Fibroblast of skin of left quadriceps (primary cell): Measurements from ENCODE around the gene PILRA.
"Not testable (repeated sequence)": the region's sequence is repeated elsewhere in the genome, so short reads cannot be mapped to it uniquely, and the experiment has no call there.

Experiments used
- DNase-seq, 2 experiments: peaks; one replicate each; pipeline ENCODE4 v3.0.0-alpha.2; 2013; ENCODE audit warnings: low read depth in 2 of 2

PILRA gene

DNA sequence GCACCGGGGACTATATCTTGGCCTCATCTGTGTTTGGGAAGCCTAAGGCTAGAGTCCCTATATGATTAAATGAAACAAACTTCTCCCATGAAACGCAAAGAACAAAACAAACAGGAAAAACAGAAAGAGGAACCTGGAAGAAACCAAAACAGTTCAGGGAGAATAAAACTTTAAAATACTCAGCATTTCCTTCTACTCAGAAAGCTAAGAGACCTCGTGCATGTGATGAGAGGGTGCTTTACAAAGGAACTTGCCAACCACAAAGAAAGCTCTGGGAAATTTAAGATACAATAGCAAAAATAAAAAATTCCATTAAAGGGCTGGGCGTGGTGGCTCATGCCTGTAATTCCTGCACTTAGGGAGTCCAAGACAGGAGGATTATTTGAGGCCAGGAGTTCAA, 6.9 kb downstream of the PILRA start:
- DNase-seq: no peak

DNA sequence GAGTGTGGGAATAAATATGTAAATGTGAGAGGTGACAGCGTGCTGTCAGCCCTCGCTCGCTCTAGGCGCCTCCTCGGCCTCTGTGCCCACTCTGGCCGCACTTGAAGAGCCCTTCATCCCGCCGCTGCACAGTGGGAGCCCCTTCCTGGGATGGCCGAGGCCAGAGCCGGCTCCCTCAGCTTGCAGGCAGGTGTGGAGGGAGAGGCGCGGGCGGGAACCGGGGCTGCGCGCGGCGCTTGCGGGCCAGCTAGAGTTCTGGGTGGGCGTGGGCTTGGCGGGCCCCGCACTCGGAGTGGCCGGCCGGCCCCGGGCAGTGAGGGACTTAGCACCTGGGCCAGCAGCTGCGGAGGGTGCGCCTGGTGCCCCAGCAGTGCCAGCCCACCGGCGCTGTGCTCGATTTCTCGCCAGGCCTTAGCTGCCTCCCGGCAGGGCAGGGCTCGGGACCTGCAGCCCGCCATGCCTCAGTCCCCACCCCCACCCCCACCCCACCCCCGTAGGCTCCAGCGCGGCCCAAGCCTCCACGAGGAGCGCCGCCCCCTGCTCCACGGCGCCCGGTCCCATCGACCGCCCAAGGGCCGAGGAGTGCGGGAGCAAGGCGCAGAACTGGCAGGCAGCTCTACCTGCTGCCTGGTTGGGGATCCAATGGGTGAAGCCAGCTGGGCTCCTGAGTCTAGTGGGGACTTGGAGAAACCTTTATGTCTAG, 8.4 kb downstream of the PILRA start:
- DNase-seq: not testable (repeated sequence)

DNA sequence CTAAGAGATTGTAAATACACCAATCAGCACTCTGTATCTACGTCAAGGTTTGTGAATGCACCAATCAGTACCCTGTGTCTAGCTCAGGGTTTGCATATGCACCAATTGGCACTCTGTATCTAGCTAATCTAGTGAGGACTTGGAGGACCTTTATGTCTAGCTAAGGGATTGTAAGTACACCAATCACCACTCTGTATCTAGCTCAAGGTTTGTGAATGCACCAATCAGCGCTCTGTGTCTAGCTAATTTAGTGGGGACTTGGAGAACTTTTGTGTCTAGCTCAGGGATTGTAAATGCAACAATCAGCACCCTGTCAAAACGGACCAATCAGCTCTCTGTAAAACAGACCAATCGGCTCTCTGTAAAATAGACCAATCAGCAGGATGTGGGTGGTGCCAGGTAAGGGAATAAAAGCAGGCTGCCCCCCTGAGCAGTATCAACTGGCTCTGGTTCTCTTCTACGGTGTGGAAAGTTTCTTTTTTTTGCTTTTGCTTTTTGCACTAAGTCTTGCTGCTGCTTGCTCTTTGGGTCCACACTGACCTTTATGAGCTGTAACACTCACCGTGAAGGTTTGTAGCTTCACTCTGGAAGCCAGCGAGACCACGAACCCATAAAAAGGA, 9.1 kb downstream of the PILRA start:
- not testable (repeated sequence) for DNase-seq

DNA sequence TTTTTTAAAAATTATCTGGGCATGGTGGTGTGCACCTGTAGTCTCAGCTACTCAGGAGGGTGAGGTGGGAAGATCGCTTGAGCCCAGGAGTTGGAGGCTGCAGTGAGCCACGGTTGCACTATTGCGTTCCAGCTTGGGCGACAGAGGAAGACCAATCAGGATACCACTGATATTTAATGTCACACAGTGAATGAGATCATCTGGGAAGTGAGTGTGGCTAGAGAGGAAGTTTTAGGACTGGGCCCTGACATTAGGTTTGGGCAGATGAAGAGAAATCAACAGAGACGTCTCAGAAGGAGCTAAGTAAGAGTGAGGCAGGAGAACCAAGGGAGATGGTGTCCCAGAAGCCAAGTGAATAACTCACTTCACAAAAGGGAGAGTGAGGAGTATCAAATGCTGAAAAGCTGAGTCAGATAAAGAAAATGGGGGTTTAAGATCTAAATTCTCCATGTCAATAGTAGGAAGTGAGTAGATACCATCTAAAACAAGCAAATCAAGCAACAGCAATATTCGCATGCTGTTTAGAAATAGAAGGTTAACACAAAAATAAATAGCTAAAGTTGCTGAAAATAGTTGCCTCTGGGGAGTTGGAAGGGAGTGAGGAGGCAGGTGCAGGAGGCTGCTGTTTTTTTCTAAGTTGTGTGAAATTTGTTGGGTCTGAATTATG, 11.5 kb downstream of the PILRA start:
- DNase-seq: no peak

DNA sequence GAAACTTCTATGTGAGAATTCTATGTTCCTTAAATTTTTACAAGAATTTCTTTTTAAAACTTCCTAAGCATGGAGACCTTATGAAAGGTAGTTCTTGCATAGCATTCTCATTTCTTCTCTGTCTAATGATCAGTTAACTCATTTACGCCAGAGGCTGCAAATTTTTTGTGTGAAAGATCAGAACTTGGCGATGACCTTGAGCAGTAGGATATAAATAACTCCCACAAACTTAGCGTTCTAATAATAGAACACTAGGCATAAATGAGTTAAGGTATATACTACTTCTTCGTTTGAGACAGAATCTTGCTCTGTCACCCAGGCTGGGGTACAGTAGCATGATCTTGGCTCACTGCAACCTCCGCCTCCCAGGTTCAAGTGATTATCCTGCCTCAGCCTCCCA, 13.7 kb downstream of the PILRA start:
- DNase-seq: no peak

DNA sequence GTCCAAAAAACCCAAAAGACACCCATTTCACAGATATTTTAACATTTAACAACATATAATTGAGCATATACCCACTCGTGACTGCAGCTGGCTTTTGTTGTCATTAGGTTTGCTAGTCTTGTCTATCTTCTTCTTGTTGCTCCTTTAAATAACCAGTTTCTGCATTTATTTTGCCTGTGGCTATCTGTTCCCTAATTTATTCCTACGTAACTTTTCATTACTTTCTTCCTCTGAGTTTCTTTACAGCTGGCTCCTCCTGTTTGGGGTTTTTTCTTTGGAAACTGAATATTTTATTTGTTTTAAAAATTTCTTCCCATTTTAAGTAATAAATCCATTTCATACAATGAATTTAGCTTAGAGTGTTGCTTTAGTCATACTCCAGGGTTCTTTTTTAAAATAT, 14.4 kb downstream of the PILRA start:
- DNase-seq: no peak

DNA sequence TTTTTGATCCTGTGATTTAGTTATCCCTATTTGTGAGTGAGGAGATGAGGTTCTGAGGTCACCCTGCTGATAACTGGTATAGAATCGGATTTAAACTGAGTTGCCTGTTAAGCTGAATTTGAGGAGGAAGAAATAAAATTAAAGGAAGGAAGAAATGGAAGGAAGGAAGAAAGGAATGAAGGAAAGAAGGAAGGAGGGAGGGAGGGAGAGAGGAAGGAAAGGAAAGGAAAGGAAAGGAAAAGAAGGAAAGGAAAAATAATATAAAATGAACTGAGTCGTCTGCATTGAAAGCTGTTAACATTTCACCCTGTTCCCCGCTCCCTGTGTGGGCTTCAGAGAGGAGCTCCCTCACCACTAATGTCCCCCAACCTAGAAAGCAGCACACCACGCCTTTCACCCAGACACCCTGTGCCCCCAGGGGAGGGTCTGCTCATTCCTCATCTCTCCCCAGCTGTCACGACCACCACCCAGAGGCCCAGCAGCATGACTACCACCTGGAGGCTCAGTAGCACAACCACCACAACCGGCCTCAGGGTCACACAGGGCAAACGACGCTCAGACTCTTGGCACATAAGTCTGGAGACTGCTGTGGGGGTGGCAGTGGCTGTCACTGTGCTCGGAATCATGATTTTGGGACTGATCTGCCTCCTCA, 16.3 kb downstream of the PILRA start:
- DNase-seq: no peak

DNA sequence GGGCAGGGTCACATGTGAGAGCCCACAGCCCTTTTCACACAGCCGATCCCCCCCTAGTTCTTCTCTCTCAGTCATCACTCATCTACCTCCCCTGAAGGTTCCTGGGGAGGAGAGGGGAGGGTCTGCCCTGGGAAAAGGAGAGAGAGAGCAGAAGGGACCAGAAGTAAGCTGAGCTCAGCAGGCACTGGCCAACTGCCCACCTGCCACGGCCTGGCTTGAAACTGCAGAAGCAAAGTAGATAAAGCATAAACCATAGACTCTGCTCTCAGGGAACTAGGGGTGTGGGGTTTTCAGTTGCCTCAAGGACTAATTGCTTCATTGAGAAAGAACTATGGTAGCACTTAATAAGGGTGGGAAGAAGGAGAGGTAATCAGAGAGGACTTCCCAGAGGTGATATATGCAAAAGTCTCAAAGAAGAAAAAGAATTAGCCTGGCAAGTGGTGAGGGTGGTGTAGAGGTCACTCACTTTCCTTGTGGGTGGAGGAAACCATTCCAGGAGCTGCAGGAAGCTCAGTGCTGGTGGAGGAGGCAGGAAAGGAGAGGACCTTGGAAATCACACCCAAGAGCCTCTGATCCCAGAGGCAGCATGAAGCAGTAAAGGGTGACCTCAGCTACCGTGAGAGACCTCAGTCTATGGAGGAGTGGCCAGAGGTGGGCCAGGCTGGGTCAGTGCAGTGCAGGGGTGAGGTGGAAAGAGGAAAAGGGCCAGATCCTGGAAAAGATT, 17.2 kb downstream of the PILRA start:
- no peak for DNase-seq

DNA sequence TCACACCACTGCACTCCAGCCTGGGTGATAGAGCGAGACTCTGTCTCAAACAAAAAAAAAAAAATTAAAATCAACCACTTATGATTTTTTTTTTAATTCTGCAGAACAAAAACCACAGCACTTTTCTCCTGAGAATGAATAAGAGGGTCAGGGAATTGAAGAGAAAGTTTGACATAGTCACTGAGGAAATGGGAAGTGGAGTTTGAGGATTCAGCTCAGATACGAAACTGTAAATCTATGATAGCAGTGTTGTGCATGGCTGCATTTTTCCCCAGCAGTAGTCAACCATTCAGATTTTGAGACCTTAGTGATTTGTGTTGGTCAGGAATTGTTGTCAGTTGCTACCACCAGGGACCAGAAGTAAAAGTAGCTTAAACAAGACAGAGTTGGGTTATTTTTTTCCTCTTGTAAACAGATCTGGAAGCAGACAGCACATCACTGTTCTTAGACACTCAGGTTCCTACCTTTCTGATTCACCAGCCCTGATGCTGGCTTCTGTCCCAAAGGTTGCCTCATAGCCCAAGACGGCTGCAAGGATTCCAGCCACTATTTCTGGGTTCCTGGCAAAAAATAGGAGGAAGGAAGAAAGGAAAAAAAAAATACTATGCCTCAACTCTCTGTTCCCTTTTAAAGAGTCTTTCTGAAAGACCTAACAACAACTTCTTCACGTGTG, 20.1 kb downstream of the PILRA start:
- DNase-seq: no peak

DNA sequence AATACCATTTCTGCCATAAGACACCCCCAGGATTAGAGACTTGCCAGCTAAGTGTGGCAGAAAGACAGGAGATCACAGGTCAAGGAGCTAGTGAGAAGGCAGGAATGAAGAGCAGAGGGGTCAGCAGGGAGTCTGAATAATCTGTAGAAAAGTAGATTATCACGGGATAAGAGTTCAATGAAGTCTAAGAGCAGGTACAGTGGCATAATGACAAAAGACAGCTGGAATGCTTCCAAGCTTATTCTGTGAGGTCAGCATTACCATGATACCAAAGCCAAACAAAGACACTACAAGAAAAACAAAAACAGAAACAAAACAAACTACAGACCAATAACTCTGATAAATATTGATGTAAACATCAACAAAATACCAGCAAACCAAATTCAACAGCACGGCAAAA, 20.8 kb downstream of the PILRA start:
- DNase-seq: no peak

DNA sequence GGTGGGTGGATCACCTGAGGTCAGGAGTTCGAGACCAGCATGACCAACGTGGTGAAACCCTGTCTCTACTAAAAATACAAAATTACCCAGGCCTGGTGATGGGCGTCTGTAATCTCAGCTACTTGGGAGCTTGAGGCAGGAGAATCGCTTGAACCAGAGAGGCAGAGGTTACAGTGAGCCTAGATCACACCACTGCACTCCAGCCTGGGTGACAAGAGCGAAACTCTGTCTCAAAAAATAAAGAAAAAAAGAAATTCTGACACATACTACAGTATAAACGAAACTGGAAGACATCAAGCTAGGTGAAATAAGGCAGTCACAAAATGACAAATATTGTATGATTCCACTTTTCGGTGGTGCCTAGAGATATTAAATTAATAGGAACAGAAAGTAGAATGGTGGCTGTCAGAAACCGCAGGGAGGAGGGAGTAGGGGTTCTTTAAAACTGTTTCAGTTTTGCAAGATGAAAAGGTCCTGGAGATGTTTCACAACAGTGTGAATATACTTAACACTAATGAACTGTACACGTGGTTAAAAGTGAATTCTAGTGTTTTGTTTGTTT, 23.2 kb downstream of the PILRA start:
- DNase-seq: no peak

DNA sequence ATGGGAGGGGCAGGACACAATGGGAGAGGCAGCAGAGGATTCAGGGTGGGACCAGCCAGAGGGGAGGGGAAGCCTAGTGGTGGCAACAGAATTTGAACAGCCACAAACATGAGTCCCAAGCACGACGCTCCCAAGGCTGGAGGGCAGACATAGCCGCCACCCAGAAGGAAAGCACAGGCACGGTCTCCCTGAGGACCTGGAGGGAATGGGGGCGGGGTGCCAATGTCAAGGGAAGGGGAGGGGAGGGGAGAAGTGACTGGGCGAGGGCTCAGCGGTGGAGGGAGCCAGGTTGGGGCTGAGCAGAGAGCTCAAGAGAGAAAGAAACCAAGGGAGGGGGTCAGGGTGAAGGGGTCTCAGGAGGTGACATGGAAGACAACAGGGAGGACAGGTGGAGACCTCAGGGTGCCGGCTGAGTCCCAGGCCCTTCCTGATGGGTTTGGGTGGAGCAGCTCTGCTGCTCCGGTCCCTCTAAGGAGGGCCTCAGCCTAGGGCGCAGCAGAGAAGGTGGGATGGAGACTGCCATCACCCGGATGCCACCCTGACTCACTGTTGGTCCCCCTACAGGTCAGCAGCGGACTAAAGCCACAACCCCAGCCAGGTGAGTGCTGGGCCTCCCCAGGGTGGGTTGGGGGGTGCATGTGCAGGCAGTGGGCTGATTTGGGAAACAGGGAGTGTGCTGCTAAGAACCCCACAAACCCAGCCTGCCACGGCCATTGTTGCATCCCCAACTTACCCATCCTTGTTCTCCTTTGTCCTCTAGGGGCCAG, 24.2 kb downstream of the PILRA start:
- no peak for DNase-seq

DNA sequence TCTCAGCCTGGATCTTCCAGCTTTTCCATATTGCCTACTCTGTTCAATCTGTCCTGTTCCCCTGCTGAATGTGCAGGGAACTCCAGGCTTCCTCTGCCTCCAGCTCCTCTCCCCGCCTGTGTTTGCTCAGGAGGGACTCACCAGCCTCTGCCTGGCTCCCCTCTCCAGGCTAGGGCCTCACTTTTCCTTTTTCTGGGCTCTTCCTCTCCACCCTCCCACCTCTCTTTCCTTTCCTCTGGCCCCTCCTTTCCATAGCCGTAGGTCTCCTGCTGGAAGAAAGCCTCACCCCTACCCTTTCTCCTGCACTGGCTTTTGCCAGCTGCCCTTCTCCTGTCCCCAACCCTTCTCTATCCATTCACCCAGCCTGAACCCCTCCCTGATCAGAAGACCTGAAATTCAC, 25.0 kb downstream of the PILRA start:
- no peak for DNase-seq

DNA sequence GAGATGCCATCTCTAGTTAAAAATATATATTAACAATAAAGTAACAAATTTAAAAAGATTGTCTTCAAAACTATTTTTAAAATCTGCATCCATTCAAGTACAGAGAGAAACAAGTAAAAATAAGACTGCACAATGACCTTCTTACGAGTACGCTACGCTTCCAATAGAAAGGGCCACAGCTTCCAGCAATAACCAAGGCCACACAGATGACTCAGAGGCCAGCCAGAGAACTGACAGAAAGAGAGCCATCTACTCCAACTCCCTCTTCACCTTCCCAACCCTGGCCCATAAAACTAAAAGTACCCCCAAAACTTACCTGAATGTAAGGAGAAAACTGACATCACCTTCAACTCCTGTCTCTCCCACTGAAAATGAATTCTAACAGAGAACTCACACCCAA, 26.8 kb downstream of the PILRA start:
- no peak for DNase-seq

DNA sequence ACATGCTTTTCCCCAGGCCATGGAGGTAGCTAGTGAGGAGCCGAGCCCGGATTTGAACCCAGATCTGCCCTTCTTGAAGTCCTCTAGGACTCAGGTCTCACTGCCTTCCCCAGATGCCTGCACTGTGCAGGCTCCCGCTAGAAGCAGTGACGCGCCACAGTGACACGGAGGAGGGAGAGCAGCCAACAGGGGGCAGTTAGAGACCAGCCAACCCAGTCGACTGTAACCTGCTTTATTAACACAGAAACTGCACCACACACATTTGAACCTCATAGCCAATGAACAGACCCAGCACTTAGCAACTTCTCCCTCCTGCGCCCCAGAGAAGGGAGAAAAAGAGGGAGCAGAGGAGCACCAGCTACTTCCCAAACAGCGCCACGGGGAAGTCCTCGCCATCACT, 27.4 kb downstream of the PILRA start:
- peak in 1 of 2 experiments; percentile 1 for DNase-seq

DNA sequence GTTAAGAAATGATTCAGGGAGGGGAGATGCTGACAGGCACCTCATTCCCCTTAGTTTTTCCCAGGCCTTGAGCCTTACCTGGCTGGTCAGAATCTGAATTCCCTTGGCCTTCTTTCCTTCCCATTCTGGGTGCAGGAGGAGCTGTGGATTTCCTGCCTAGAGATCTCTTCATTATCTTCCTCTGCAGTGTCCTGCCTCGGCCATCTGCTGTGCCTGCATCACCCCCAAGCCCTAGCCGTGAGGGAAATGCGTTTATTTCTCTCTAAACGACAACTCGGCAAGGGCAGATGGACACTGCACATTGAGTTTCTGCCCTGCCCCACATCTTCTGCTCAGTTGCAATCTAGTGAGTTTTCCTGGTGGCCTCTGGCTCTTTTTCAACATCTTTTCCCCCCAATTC, 28.5 kb downstream of the PILRA start:
- no peak for DNase-seq

DNA sequence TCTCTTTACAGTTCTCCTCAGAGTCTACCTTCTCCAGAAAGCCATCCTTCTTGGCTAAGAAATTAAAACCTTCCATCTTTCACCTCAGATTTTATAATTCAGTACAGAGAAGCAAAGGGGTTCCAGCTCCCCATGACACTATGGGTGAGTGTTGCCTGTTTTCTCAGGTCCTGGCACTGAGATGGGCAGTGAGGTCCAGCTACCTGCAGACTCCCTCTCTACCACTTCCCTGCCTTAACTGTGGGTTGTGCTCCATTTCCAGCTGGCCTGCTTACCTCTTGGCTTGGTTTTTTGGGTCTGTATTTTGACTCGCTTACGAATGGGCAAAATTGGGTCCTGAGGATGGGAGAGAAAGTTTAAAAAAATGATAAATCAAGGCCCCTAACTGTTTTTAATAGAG, 29.0 kb downstream of the PILRA start:
- DNase-seq: no peak

DNA sequence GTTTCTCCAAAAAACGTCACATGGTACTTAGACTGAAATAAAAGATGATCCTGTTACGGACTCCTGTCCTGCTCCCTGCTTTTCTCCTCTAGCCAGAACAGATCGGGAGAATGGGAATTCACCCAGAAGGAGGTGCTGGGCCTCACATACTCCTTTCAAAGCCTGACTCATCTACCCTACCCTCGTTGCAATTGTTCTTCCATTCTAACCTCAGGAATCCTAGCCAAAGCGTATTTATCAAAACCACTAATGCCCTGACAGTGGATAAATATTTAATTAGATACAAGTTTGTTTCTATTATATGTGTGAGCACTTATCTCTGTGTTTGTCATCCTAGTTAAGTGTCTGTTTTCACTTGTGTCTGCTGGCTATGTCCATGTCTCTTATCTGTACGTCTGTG, 33.5 kb downstream of the PILRA start:
- DNase-seq: peak in 1 of 2 experiments; percentile 4

DNA sequence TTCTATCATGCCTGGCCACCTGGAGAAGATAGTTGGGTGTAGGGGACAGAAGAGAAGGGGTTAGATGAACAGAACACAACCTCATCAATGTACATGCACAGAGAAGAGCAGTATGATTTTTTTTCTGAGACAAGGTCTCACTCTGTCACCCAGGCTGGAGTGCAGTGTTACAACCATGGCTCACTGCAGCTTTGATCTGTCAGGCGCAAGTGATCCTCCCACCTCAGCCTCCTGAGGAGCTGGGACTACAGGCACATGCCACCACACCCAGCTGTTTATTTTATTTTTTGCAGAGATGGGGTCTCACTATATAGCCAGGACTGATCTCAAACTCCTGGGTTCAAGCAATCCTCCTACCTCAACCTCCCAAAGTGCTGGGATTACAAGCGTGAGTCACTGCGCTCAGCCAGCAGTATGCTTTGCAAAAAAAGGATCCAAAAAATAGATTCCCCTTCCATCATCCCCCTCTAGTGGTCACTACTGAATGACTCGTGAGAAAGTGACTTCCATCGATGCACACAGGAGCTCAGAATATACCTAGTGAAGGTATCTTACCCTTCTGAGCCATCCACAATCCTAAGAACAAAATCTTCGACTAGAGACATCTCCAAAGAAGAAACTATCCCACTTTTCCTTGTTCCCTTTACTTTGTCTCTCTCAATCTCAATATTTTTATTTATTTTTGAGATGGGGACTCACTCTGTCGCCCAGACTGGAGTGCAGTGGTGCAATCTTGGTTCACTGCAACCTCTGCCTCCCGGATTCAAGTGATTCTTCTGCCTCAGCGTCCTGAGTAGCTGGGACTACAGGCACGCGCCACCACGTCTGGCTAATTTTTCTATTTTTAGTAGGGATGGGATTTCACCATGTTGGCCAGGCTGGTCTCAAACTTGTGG, 34.2 kb downstream of the PILRA start:
- peak; percentile 39 to 48 for DNase-seq
